Stimulated activated CD8-positive, alpha-beta memory T cell treated with anti-CD3 and anti-CD28 coated beads, Interleukin-15, amount 100 ng/mL, for 24 hours (primary cell): Measurements from ENCODE around the gene MROH7.

Experiments
- DNase-seq: peaks from one replicate; pipeline ENCODE4 v3.0.0-alpha.2; 2020; ENCODE audit warnings: low read depth

The MROH7 gene

GRCh38 chr1:54640863-54641836, at the start of gene MROH7:
MROH7 (plus strand) TSS chr1:54641786; CDS start chr1:54652927, 11,141 bp downstream.
- no peak for DNase-seq

DNA sequence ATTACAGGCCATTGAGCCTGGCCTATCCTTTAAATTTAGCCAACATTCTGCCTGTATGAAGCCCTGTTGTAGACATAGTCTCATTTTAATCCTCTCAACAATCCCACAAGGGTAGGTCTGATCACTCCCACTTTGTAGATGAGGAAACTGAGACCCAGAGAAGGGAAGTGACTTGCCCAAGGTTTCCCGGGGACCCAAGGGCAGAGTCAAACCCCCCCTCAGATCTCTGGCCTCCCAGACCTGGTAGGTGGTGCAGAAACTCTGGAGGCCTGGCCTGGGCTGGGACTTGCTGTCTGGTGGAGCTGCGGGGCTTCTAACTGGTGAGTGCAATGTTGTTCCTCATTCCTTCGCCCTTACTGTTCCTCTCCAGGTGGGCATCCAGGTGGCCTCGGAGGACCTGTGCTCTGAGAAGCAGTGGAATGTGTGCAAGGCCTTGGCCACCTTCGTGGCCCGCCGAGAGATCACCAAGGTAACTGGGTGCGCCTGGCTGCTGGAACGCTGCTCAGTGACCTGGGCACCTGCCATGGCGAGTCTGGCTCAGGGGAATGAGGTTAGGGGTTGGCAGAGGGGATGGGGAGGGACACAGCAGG, 47.9 kb upstream of the MROH7 start:
- DNase-seq, result no peak

DNA sequence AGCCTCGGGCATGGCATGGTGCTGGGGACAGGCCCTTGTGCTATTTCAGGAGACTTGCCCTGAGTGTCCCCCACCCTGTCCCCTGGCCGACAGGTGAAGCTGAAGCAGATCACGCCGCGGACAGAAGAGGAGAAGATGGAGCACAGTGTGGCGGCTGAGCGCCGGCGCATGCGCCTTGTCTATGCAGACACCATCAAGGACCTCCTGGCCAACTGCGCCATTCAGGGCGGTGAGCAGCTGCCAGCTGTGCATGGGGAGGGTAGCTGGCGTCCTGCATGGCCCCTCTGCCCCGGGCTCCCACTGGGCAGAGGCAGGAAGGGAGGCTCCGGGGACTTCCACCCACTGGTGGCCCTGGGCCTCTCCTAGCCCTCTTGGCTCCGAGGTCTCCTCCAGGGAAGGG, 47.1 kb upstream of the MROH7 start:
- no peak for DNase-seq

- DNase-seq, result no peak
These were observed 45.6 kb upstream of the MROH7 start for GRCh38 chr1:54595956-54596498.

DNA sequence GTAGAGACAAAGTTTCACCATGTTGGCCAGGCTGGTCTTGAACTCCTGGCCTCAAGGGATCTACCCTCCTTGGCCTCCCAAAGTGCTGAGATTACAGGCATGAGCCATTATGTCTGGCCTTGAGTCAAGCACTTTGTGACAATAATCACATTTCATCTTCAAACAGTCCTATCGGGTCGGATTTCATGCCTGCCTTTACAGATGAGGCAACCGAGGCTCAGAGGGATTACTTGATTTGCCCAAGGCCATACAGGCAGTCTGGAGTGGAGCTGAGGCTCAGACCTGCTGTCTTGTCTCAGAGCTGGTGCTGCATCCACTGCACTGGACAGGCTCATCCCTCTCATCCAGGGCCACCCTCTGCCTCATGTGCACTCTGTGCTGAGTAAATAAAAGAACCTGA, 44.8 kb upstream of the MROH7 start:
- DNase-seq, result no peak

GRCh38 chr1:54597455-54598030, 44.0 kb upstream of the MROH7 start:
- DNase-seq, result no peak

- no peak for DNase-seq
These were observed 42.3 kb upstream of the MROH7 start for GRCh38 chr1:54599211-54599823.

- no peak for DNase-seq
These were observed 40.5 kb upstream of the MROH7 start for GRCh38 chr1:54600947-54601721.

DNA sequence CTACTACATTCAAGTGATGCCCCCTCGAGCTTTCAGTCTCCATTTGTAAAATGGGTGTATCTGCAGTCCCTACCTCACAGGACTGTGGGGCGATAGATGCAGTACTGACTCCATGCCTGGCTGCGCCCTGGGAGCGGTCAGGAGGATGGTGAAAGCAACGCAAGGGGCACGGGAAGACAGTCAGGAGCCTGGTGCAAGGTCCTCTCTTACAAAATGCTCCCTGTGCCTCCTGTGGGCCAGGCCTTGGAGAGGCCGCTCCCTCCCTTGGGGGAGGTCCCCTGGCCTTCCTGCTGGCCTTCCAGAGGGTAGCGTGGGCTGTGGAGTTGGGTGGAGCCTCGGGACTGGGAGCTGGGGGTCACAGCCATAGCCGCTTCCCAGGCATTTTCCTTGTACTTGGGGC, 39.9 kb upstream of the MROH7 start:
- no peak for DNase-seq

GRCh38 chr1:54602554-54602953, 39.0 kb upstream of the MROH7 start:
- no peak for DNase-seq

DNA sequence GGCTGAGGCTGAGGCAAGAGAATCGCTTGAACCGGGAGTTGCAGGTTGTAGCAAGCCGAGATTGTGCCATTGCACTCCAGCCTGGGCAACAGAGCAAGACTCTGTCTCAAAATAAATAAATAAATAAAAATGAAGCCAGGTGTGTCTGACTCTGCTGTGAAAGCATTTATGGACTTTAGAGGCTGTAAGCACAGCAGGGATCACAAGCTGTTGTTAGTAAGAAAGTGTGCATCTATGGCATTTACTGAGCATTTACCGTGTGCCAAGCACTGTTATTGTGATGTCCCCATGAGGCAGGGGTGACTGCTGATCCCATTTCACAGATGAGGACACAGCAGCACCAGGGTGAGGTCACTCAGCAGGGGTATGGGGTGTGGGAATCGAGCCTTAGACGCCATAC, 38.3 kb upstream of the MROH7 start:
- DNase-seq, result no peak

GRCh38 chr1:54604051-54604450, 37.5 kb upstream of the MROH7 start:
- no peak for DNase-seq

- DNase-seq, result no peak
These were observed 36.8 kb upstream of the MROH7 start for GRCh38 chr1:54604572-54605370.

DNA sequence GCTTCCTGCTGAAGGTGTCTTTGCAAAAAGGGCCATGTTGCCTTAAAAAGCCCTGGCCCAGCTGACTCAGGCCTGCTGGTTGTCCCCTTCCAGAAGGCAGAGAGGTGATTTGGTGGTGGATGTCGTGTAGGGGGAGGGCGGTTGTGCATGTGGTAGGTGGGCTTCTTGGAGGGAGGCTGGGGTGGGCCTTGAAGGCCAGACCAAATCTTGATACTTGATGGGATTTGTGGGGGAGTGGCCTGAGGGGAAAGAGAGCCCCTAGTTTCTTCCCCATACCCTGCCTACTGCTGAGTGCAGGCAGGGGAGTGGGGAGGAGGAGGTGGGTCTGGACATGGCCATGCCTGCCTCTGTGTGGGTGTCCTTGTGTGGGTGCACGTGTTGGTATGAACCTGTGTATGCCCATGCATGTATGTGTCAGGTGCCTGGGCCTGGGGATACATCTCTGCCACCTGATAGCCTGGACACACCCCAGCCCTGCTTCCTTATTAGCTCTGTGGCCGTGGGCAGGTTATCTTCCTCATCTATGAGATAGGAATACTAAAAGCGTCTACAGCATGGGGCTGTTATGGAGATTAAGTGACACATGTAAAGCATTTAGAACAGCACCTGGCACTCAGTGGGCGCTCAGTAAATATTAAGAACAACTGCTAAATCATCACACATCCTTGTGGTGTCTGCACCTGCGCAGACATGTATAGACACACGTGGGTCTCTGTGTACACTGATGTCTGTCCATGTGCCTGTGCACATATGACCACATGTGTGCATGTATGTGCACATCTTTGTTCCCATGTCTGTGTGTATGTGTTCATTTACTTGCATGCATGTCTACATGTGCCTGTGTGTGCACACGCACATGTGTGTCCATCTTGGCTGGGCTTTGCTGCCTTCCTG, 35.2 kb upstream of the MROH7 start:
- DNase-seq, result no peak

GRCh38 chr1:54606990-54607325, 34.6 kb upstream of the MROH7 start:
- DNase-seq, result no peak

- no peak for DNase-seq
These were observed 33.6 kb upstream of the MROH7 start for GRCh38 chr1:54607821-54608565.

DNA sequence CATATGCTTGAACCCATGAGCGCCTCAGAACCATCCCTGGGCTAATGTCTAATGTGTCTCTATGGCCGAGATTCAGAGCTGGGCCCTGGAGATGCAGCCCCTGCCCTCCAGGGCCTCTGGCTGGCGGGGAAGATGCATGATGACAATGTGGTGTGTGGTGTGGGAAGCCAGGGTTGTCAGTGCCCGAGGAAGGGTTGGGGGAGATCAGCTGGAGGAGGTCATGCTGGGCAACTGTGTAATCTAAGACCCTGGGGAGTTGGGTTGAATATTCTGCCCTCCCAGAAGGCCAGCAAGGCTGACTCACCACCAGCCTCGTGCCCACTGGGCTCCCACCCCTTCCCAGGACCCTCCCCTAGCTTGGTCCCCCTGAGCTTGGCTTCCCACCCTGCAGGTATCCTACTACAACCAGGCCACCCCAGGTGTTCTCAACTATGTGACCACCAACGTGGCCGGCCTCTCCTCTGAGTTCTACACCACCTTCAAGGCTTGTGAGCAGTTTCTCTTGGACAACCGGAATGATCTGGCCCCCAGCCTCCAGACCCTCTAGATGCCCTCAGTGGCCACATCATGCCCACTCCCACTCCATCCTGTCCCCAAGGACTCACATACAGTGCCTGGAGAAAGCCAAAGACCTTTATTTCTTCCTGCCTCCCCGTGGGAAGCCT, 32.9 kb upstream of the MROH7 start:
- no peak for DNase-seq

DNA sequence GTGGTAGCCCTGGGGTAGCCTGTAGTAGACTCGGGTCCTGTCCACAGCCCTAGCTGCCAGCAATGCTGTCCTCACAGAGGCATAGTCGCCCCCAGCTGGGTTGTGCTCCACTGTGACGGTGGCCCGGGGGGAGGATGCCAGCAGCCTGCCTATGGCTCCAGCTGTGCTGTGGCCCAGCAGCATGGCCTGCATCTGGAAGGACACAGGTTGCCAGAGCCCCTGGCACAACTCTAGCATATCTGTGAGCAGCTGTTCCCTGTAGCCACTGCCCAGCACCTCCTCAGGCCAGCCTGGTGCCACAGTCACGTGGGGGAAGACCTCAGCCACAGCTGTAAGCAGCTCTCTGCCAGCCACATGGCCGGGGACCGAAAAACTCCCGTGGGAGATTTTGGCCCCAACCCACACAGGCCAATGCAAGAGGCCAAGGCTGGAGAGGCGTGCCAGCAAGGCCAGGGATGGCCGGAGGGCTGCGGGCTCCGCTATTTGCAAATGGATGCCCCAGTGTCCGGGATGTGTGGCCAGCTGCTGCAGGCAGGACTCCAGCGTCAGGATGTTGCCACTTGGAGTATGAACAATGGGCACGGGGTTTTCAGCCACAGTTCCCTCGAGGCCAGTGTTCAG, 32.2 kb upstream of the MROH7 start:
- no peak for DNase-seq
